A673 (cell line): ENCODE measurements around the gene MARK3. TPM values are rescaled to one million over a fixed set of nuclear protein-coding genes. Genes with fewer than 3 reads are reported as not detected.

Experiments used
- BruUV-seq: library from RNA; stranded (reverse); fragments of 400-500 nt; replicated peaks from 2 replicates; lab custom pipeline; 2021; lab: Mats Ljungman, UMichigan
- CTCF ChIA-PET: fragments of 300-600 bp; sonication (Branson Sonifier 250); formaldehyde crosslinking; loops from one replicate; lab custom pipeline; 2022; ENCODE audit warnings: antibody characterized with exemption; lab: Charles Lee
- POLR2A ChIA-PET: fragments of 300-600 bp; sonication (Branson Sonifier 250); formaldehyde crosslinking; loops from one replicate; lab custom pipeline; 2022; ENCODE audit warnings: antibody characterized with exemption; ENCODE audit not compliant: low non-redundant PET; lab: Charles Lee
- DNase-seq: peaks from one replicate; pipeline ENCODE4 v3.0.0-alpha.2; 2015; ENCODE audit warnings: low spot score
- H3K27ac ChIP-seq: fragments of 200-600 bp; sonication (generic); 2 replicates; pipeline ENCODE4 v1.5.1; 2016; ENCODE audit warnings: mixed run types, low read depth, mild to moderate bottlenecking, mixed read lengths, antibody characterized with exemption, low read length; ENCODE audit not compliant: poor library complexity, severe bottlenecking
- H3K27me3 ChIP-seq: fragments of 200-600 bp; sonication (generic); replicated peaks from 2 replicates; pipeline ENCODE4 v1.6.1; 2017; ENCODE audit warnings: mixed run types, low read depth, mild to moderate bottlenecking, mixed read lengths, antibody characterized with exemption, low read length; ENCODE audit not compliant: insufficient read depth, poor library complexity
- H3K36me3 ChIP-seq: fragments of 200-600 bp; sonication (generic); 2 replicates; pipeline ENCODE4 v1.6.1; 2016; ENCODE audit warnings: mixed run types, mild to moderate bottlenecking, mixed read lengths, antibody characterized with exemption, low read length; ENCODE audit not compliant: insufficient read depth, poor library complexity, severe bottlenecking
- H3K4me1 ChIP-seq: fragments of 200-600 bp; sonication (generic); 2 replicates; pipeline ENCODE4 v1.6.1; 2017; ENCODE audit warnings: mixed run types, mild to moderate bottlenecking, mixed read lengths, antibody characterized with exemption, low read length; ENCODE audit not compliant: insufficient read depth, poor library complexity, severe bottlenecking
- H3K4me3 ChIP-seq: fragments of 200-600 bp; sonication (generic); 2 replicates; pipeline ENCODE4 v1.5.1; 2016; ENCODE audit warnings: low read depth, mixed run types, mild to moderate bottlenecking, mixed read lengths, low read length; ENCODE audit not compliant: poor library complexity, severe bottlenecking
- H3K9me3 ChIP-seq: fragments of 200-600 bp; sonication (generic); 2 replicates; pipeline ENCODE4 v1.6.1; 2016; ENCODE audit warnings: mixed run types, low read depth, mild to moderate bottlenecking, mixed read lengths, antibody characterized with exemption, low read length; ENCODE audit not compliant: poor library complexity, severe bottlenecking
- EZH2 ChIP-seq: fragments of 200-600 bp; sonication (generic); IDR thresholded peaks from 2 replicates; pipeline ENCODE4 v1.6.1; 2017; ENCODE audit warnings: borderline replicate concordance, low read depth, mild to moderate bottlenecking, mixed read lengths, antibody characterized with exemption, low read length; ENCODE audit not compliant: poor library complexity, severe bottlenecking
- intact Hi-C: fragments of 100-400 bp; cut with micrococcal nuclease; formaldehyde crosslinking; loops from one replicate; pipeline ENCODE4 v1.10.0; 2022; ENCODE audit not compliant: unreplicated experiment
- total RNA-seq: library from RNA; stranded (reverse); gene quantifications from 2 replicates; pipeline ENCODE4 v1.2.3, GENCODE V29; 2021
- TF ChIP-seq, protein P1 (sequence below): fragments of 300-800, 200-600 bp; sonication (generic); conservative IDR thresholded peaks from 2 replicates; pipeline ENCODE4 v1.5.1; 2017; ENCODE audit warnings: low read depth, mild to moderate bottlenecking, antibody characterized with exemption, low read length, moderate library complexity, mixed read lengths

Gene MARK3
- total RNA-seq, 1 experiment from 2014 or later, result 94.4 TPM

GRCh38 chr14:103488071-103488470 is 102.9 kb downstream of the MARK3 start:
- H3K27me3 ChIP-seq, result no peaks in the 10 kb centered on the region
- no peak overlapping the region for H3K4me3 ChIP-seq
- ChIA-PET CTCF (no interaction called here), POLR2A (no interaction called here)
- TF ChIP-seq EZH2, result no peak
- TF ChIP-seq, protein P1, sequence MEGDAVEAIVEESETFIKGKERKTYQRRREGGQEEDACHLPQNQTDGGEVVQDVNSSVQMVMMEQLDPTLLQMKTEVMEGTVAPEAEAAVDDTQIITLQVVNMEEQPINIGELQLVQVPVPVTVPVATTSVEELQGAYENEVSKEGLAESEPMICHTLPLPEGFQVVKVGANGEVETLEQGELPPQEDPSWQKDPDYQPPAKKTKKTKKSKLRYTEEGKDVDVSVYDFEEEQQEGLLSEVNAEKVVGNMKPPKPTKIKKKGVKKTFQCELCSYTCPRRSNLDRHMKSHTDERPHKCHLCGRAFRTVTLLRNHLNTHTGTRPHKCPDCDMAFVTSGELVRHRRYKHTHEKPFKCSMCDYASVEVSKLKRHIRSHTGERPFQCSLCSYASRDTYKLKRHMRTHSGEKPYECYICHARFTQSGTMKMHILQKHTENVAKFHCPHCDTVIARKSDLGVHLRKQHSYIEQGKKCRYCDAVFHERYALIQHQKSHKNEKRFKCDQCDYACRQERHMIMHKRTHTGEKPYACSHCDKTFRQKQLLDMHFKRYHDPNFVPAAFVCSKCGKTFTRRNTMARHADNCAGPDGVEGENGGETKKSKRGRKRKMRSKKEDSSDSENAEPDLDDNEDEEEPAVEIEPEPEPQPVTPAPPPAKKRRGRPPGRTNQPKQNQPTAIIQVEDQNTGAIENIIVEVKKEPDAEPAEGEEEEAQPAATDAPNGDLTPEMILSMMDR, result no peak
- peaks cover 31% of the 10 kb centered on the region for H3K36me3 ChIP-seq
- H3K4me1 ChIP-seq, result no peaks in the 10 kb centered on the region
- intact Hi-C loops, result no loop called here
- BruUV-seq, result no TSS peak
- DNase-seq, result no peak
- H3K9me3 ChIP-seq, result no peaks in the 10 kb centered on the region
- H3K27ac ChIP-seq, result no peak overlapping the region

- BruUV-seq, result no TSS peak
- no peaks in the 10 kb centered on the region for H3K9me3 ChIP-seq
- POLR2A ChIA-PET, result no interaction called here
- H3K4me3 ChIP-seq, result no peak overlapping the region
- CTCF ChIA-PET, result no interaction called here
- no peaks in the 10 kb centered on the region for H3K27me3 ChIP-seq
- TF ChIP-seq, protein P1, result no peak
- no peak for TF ChIP-seq EZH2
- H3K36me3 ChIP-seq, result peaks cover 32% of the 10 kb centered on the region
- no peak for DNase-seq
- H3K27ac ChIP-seq, result no peak overlapping the region
- H3K4me1 ChIP-seq, result no peaks in the 10 kb centered on the region
- intact Hi-C loops, result no loop called here
These were observed 103.7 kb downstream of the MARK3 start for GRCh38 chr14:103488960-103489359.

- no peaks in the 10 kb centered on the region for H3K9me3 ChIP-seq
- no peaks in the 10 kb centered on the region for H3K4me1 ChIP-seq
- no peak for DNase-seq
- peaks cover 33% of the 10 kb centered on the region for H3K36me3 ChIP-seq
- BruUV-seq, result no TSS peak
- no peak overlapping the region for H3K4me3 ChIP-seq
- CTCF ChIA-PET, result no interaction called here
- no peaks in the 10 kb centered on the region for H3K27me3 ChIP-seq
- POLR2A ChIA-PET, result no interaction called here
- TF ChIP-seq, protein P1, result no peak
- no peak for TF ChIP-seq EZH2
- intact Hi-C loops, result no loop called here
- no peak overlapping the region for H3K27ac ChIP-seq
These were observed 104.4 kb downstream of the MARK3 start for GRCh38 chr14:103489621-103490020.
